ENCODE measurements around the gene MINDY4B.

The MINDY4B gene

DNA sequence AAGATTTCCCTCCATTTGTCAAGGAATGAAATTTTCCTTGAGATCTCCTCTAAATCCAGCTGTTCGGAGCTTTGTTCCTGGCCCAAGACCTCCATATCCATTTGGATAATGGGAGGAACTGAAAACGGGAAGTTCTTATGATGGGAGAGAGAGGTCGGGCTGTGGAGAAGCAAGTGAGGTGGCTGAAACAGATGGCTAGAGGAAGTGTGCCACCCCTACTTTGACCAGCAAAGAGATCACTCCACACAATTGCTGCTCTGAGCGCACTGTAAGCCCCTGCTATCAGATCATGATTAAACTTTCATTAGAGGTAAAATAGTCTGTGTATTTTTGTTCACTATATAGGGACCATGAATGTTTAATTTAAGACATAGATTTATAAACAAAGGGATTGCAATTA, at the start of gene MINDY4B:
Gene MINDY4B (minus strand): TSS at position 101 of the 400 bp plus-strand sequence. CDS start 0 bp downstream, at position 101.
- Histone ChIP-seq H3K9me3 (ENCODE audit: control insufficient read depth, insufficient read depth, low read depth, low read length) (no peaks in the 10 kb centered on the region), H3K27ac (ENCODE audit: extremely low read depth, low read depth, low read length) (no peak within 1 kb of the TSS), H3K4me3 (ENCODE audit: low read depth, low read length) (no peak within 1 kb of the TSS), H3K4me1 (ENCODE audit: control insufficient read depth, insufficient read depth, low read length) (no peaks in the 10 kb centered on the region), H3K36me3 (ENCODE audit: control insufficient read depth in 2 of 2, insufficient read depth in 1 of 2, low read length in 2 of 2) (no peaks in the 10 kb centered on the region)
- POLR2A ChIA-PET: no interaction called here
- CTCF ChIA-PET: no interaction called here
- TF ChIP-seq ZNF157 (tag by site-specific recombination; IDR thresholded peaks at IDR 0.05) (no peak), ZNF48 (tag by site-specific recombination; IDR thresholded peaks at IDR 0.05) (no peak), ZNF658 (tag by site-specific recombination; IDR thresholded peaks at IDR 0.05) (no peak), HOXD13 (CRISPR knock-in tag; IDR thresholded peaks at IDR 0.05; ENCODE audit: borderline replicate concordance) (no peak), ZNF626 (tag by site-specific recombination; IDR thresholded peaks at IDR 0.05) (no peak), ZNF433 (tag by site-specific recombination; IDR thresholded peaks at IDR 0.05; ENCODE audit: low read depth) (no peak), BCL11B (tag by site-specific recombination; IDR thresholded peaks at IDR 0.05; ENCODE audit: low read depth) (no peak)

GRCh38 chr3:150951923-150952322, 46.7 kb upstream of the MINDY4B start:
- H3K27ac ChIP-seq (ENCODE audit: extremely low read depth, low read depth, low read length): no peak overlapping the region
- no peak overlapping the region for H3K4me3 ChIP-seq (ENCODE audit: low read depth, low read length)
- H3K9me3 ChIP-seq (ENCODE audit: control insufficient read depth, insufficient read depth, low read depth, low read length): no peaks in the 10 kb centered on the region
- TF ChIP-seq, protein P1, sequence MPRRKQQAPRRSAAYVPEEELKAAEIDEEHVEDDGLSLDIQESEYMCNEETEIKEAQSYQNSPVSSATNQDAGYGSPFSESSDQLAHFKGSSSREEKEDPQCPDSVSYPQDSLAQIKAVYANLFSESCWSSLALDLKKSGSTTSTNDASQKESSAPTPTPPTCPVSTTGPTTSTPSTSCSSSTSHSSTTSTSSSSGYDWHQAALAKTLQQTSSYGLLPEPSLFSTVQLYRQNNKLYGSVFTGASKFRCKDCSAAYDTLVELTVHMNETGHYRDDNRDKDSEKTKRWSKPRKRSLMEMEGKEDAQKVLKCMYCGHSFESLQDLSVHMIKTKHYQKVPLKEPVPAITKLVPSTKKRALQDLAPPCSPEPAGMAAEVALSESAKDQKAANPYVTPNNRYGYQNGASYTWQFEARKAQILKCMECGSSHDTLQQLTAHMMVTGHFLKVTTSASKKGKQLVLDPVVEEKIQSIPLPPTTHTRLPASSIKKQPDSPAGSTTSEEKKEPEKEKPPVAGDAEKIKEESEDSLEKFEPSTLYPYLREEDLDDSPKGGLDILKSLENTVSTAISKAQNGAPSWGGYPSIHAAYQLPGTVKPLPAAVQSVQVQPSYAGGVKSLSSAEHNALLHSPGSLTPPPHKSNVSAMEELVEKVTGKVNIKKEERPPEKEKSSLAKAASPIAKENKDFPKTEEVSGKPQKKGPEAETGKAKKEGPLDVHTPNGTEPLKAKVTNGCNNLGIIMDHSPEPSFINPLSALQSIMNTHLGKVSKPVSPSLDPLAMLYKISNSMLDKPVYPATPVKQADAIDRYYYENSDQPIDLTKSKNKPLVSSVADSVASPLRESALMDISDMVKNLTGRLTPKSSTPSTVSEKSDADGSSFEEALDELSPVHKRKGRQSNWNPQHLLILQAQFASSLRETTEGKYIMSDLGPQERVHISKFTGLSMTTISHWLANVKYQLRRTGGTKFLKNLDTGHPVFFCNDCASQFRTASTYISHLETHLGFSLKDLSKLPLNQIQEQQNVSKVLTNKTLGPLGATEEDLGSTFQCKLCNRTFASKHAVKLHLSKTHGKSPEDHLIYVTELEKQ (tag by site-specific recombination; IDR thresholded peaks at IDR 0.05; ENCODE audit: borderline replicate concordance): no peak
- TF ChIP-seq MYNN (tag by site-specific recombination; IDR thresholded peaks at IDR 0.05; ENCODE audit: borderline replicate concordance) (no peak), GLIS1 (tag by site-specific recombination; IDR thresholded peaks at IDR 0.05) (no peak), ZNF214 (tag by site-specific recombination; IDR thresholded peaks at IDR 0.05; ENCODE audit: borderline replicate concordance) (no peak), SALL2 (tag by site-specific recombination; IDR thresholded peaks at IDR 0.05; ENCODE audit: borderline replicate concordance) (no peak), ZNF274 (IDR thresholded peaks at IDR 0.05; ENCODE audit: low read length) (no peak), ZNF274 (tag by site-specific recombination; IDR thresholded peaks at IDR 0.05; ENCODE audit: borderline replicate concordance) (no peak), IKZF3 (tag by site-specific recombination; IDR thresholded peaks at IDR 0.05) (no peak), MEIS1 (CRISPR knock-in tag; IDR thresholded peaks at IDR 0.05; ENCODE audit: borderline replicate concordance) (no peak), YY2 (tag by site-specific recombination; IDR thresholded peaks at IDR 0.05) (no peak), ZNF146 (tag by site-specific recombination; IDR thresholded peaks at IDR 0.05) (no peak), ZNF530 (tag by site-specific recombination; IDR thresholded peaks at IDR 0.05; ENCODE audit: low read depth) (no peak)
- TF ChIP-seq, protein P2, sequence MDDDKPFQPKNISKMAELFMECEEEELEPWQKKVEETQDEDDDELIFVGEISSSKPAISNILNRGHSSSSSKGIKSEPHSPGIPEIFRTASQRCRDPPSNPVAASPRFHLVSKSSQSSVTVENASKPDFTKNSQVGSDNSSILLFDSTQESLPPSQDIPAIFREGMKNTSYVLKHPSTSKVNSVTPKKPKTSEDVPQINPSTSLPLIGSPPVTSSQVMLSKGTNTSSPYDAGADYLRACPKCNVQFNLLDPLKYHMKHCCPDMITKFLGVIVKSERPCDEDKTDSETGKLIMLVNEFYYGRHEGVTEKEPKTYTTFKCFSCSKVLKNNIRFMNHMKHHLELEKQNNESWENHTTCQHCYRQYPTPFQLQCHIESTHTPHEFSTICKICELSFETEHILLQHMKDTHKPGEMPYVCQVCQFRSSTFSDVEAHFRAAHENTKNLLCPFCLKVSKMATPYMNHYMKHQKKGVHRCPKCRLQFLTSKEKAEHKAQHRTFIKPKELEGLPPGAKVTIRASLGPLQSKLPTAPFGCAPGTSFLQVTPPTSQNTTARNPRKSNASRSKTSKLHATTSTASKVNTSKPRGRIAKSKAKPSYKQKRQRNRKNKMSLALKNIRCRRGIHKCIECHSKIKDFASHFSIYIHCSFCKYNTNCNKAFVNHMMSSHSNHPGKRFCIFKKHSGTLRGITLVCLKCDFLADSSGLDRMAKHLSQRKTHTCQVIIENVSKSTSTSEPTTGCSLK (tag by site-specific recombination; IDR thresholded peaks at IDR 0.05): no peak
- TF ChIP-seq, protein P3, sequence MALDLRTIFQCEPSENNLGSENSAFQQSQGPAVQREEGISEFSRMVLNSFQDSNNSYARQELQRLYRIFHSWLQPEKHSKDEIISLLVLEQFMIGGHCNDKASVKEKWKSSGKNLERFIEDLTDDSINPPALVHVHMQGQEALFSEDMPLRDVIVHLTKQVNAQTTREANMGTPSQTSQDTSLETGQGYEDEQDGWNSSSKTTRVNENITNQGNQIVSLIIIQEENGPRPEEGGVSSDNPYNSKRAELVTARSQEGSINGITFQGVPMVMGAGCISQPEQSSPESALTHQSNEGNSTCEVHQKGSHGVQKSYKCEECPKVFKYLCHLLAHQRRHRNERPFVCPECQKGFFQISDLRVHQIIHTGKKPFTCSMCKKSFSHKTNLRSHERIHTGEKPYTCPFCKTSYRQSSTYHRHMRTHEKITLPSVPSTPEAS (tag by site-specific recombination; IDR thresholded peaks at IDR 0.05): no peak
- H3K36me3 ChIP-seq (ENCODE audit: control insufficient read depth in 2 of 2, insufficient read depth in 1 of 2, low read length in 2 of 2): no peaks in the 10 kb centered on the region
- H3K4me1 ChIP-seq (ENCODE audit: control insufficient read depth, insufficient read depth, low read length): no peaks in the 10 kb centered on the region
- ChIA-PET POLR2A (no interaction called here), CTCF (interaction anchor here (0.6 kb wide), 1 partner anchor 248 kb away, joined by 3 read pairs; the partner anchor contains the start of gene ERICH6)
